ENCODE measurements around the gene SSBP3.

DNA sequence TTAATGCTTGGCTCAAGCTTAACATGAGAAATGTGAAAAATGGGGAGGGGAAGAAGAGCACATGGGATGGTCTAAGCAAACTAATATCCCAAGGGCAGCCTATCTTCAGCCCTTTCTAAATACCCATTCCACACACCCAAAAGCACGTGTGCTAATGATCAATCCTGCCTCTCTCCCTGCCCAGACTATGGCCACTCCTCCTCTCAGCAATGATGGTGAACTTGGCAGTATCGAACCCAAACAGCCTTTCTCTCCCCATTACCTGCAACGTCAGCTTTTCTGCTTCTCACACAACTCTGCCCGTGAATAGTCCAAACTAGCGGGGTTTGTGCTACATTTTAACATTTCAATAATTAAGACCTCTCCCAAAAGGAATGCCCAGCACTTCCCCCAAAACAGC lies 41.6 kb downstream of the SSBP3 start:
- TF ChIP-seq, protein P1, sequence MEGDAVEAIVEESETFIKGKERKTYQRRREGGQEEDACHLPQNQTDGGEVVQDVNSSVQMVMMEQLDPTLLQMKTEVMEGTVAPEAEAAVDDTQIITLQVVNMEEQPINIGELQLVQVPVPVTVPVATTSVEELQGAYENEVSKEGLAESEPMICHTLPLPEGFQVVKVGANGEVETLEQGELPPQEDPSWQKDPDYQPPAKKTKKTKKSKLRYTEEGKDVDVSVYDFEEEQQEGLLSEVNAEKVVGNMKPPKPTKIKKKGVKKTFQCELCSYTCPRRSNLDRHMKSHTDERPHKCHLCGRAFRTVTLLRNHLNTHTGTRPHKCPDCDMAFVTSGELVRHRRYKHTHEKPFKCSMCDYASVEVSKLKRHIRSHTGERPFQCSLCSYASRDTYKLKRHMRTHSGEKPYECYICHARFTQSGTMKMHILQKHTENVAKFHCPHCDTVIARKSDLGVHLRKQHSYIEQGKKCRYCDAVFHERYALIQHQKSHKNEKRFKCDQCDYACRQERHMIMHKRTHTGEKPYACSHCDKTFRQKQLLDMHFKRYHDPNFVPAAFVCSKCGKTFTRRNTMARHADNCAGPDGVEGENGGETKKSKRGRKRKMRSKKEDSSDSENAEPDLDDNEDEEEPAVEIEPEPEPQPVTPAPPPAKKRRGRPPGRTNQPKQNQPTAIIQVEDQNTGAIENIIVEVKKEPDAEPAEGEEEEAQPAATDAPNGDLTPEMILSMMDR (IDR thresholded peaks at IDR 0.05), result no peak
- no peak for TF ChIP-seq POLR2A (IDR thresholded peaks at IDR 0.05)

Measured in breast epithelium (tissue), 3 donors.